DMS114 treated with DMSO at 0.1 percent for 48 hours (cell line): ENCODE measurements around the gene TBC1D22A.
"Not testable (repeated sequence)": the region's sequence is repeated elsewhere in the genome, so short reads cannot be mapped to it uniquely, and the experiment has no call there.

Experiments
- DNase-seq: peaks from one replicate; lab custom pipeline; 2025; ENCODE audit not compliant: unreplicated experiment; lab: John Stamatoyannopoulos, UW

The TBC1D22A gene

DNA sequence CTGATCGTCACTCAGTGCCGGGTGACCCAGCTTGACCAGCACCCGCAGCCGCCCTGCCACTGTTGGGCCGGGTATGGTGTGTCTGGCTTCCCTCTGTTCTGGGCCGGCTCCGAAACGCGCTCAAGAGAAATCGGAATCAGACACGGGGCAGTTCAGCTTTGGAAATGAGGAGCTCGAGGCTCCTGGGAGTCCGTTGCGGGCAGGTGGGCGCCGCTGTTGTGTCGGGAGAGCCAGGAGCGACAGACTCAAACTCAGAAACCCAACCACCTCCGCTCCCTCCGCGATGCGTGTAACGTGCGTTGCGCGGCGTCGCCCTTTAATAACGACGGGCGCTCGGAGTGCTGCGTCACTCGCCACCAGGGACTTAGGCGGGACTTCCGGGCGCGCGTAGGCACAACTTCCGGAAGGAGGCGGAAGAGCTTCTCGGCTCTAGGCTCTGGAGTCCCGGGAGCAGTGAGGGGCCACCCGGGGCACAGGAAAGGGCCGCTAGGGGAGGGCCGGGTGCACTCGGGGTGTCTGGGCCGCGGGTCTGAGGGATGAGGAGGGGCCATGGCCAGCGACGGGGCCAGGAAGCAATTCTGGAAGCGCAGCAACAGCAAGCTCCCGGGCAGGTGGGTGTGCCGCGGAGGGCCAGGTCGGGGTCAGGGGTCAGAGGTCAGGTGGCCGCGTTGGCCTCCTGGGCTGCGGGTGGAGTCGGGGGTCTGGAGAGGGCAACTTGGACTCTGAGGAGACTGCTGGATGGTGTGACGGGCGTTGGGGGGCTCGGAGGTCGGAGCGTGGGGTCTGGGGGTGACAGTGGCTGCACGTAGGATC lies at the start of gene TBC1D22A:
TSS of gene TBC1D22A (plus strand) at position 413 of the 813 bp plus-strand sequence. CDS start at position 550, 137 bp downstream.
- DNase-seq = peak; percentile 82

DNA sequence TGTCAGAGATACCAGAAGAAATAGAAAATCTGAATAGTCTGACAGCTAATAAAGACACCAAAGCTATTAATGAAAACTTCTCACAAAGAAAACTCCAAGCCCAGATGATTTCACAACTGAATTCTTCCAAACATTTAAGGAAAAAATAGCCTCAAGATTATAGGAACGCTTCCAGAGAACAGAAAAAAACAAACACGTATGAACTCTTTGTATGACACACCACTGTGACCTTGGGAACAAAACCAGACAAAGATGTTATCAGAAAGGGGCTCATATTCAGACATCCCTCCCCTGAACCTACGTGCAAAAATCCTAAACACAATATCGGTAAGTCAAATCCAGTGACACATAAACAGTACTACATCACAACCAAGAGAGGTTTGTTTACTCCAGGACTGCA lies 47.9 kb upstream of the TBC1D22A start:
- DNase-seq = no peak

DNA sequence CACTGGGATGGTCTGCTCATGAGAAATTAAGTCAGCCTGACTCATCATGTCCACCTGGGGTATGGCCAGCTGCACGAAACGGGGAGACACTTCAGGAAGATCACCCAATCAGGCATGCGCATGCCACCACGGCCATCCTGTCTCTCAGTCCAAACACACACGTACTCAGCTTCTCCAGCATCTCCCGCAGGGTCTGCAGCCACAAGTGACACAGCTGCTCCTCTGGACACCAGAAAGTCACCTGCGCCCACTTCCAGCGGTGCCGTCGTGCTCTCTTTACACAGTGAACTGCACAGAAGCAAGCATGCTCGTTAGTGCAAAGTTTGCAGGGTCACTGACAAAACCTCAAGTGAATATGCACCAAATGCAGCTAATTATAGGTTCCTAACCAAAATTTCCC lies 42.5 kb upstream of the TBC1D22A start:
- DNase-seq = no peak

DNA sequence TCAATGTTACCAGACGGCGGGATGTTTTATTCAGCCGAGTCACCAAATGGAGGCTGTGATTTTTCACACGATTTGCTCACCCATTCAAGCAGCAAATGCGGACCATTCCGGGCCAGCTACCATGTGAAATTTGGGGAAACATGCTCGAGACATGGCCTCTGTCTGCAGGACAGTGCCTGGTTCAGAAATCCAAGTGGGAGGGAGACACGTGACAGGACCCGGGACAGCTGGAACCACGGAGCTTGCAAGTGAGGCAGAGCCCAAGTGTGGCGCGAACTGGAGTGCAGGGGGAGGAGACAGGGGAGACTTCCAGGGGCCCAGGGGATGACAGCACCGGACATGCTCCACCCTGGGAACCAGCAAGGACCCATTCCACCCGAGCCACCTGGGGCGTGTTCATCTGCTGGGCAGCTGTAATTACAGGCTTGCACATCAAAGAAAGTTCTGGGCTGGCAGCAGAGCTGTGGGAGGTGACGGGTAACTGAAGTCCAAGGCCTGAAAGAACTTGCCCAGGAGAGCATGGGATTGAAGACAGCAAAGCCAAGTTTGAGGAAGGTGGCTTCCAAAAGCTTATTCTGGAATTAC lies 40.9 kb upstream of the TBC1D22A start:
- DNase-seq = no peak

- no peak for DNase-seq
Observed at GRCh38 chr22:46723882-46724281, 38.6 kb upstream of the TBC1D22A start.

DNA sequence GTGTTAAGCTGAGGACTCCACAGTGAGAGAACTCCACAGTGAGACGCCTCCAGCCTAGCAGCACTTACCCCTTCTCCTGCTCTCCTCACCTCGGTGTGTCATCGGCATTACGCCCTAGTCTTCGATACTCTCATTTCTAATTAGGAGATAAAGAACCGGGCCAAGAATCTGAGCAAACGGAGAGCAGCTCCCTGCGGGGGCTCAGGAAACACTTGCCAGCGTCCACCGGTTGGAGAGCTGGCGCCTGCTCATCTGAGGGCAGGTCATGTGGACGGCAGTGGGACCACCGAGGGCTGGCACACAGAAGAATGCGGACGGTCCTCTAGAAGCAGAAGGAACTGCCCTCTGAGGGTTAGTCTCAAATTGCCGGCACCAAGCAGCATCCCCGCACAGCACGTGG lies 37.4 kb upstream of the TBC1D22A start:
- no peak for DNase-seq

DNA sequence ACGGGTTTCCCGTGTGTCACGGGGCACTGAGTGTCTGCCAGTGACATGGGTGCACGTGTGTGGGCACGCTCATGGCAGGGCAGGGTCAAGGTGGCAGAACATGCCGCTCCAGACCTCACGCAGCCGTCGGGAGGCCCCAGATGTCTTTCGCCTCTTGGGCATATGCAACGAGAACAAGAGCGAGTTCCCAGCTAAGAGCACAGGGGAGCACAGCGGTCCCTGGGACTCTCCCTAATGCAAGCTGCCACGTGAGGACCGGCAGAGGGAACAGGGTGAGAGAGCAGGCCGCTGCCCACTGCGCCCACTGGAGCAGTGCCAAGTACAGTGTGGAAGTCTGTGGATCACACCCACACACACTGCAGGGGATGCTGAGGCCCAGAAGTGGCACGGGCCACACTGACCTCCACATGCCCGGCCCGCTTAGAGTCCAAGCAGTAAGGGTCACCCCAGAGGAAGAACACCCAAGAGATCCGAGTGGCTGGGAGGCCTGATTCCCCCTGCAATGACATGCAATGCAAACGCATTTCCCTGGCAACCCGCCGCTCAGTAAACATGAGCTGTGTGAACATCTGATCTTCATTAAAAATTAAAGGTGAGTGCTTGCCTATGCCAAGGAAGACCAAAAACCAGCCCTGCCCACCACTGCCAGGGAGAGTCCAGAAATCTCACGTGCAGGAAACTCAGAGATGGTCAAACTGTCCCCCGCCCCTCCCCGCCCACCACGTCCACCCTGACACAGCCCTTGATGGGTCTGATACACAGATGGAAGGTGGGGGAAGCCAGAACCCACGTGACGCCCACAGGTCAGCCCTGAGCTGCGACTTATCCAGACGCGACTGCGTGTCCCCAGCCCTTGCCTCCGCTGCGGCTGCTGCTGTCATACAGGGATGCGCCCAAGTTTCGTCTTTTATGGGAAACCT lies 36.1 kb upstream of the TBC1D22A start:
- DNase-seq = no peak

- DNase-seq = no peak
Observed at GRCh38 chr22:46726986-46727317, 35.5 kb upstream of the TBC1D22A start.

DNA sequence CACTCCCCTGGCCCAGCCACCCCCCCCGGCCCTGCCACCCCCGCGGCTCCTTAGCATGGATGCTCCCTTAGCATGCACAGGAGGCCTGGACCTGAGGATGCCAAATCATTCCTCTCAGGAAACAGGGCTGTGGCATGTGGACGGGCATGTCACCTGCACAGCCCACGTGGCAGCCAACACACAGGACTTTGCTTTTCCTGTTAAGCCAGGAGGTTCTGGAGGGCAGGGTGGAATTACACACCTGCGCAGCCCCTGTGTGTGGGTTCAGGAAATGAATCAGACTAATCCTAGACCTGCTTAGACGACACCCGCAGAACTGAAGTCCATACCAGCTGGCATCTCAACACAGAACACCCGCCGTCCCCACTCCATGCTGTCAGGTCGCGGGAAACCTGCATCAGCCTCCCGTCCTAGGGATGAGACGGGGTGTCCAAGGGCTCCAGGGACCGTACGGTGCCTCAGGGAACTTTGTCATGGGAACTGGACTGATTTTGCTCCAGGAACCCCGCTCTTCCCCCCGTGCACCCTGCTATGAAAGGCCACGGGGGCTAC lies 34.6 kb upstream of the TBC1D22A start:
- no peak for DNase-seq

DNA sequence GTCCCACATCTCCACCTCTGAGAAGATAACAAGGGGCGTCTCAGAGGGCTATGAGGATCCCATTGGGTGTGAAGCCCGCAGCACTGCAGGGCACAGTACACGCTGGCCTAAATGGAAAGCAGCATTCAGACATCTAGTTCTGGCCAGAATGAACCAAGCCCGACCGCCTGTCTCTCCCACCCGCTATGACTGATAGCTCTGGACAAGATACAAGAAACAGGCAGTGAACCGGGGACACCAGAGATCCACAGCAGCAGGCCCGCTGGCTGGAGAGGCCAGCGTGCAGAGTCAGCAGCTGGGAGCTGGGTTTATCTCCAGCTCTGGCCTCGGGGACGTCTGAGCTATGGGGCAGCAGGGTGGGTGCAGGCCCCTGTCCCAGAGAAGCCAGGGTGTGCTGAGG lies 34.0 kb upstream of the TBC1D22A start:
- DNase-seq = no peak

- DNase-seq = no peak
Observed at GRCh38 chr22:46730568-46731245, 31.7 kb upstream of the TBC1D22A start.

GRCh38 chr22:46731246-46732040 lies 31.0 kb upstream of the TBC1D22A start:
- no peak for DNase-seq

DNA sequence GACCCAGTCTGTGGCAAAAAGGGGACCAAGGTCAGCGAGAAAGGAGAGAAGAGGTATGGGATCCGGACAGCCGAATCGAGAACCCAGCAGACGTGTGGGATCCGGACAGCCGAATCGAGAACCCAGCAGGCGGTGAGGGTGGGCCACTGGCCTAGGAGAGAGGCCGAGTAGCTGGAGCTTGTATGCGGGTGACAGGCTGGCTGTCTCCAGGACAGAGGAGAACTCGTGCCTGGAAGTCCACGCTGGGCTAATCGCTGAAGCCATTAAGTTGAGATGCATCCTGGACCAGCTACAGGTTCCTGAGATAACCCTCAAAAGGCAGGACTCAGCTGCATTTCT lies 30.4 kb upstream of the TBC1D22A start:
- DNase-seq = no peak

DNA sequence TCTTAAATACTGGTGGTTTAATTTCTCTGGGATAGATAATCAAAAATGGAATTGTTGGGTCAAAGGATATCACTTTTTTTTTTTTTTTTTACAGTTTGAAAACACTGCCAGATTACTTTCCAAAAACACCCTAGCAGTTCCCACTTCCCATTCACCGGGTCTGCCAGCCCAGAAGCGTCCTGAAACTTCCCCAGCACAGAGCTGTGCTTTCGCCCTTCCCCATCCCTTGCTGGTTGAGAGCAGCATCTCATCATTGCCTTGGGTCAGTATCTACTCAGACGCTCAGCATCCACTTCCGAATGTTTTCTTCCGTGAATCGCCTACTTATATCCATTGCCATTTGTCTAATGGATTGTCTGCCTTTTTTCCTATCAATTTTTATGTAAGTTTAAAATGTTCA lies 29.9 kb upstream of the TBC1D22A start:
- no peak for DNase-seq

GRCh38 chr22:46734213-46734722 lies 28.2 kb upstream of the TBC1D22A start:
- DNase-seq = not testable (repeated sequence)

- DNase-seq = no peak
Observed at GRCh38 chr22:46734830-46735453, 27.5 kb upstream of the TBC1D22A start.

GRCh38 chr22:46735747-46736608 lies 26.5 kb upstream of the TBC1D22A start:
- DNase-seq = no peak

DNA sequence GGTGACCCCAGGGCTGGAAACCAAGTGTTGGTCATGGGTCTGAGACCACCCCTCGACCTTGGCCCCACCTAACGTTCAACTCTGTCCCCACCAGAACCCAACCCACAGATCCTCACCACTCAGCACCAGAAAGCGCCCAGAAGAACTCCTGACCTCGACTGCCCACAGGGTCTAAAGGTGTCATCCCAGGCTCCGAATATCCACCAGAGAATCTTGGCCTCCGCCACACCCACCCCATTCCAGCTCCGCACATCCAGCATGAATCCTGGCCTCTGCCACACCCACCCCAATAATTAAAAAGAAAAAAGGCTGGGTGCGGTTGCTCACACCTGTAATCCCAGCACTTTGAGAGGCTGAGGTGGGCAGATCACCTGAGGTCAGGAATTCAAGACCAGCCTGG lies 25.7 kb upstream of the TBC1D22A start:
- DNase-seq = no peak
